Measurements from ENCODE around the gene KCNJ4.
"Not testable (repeated sequence)": the region's sequence is repeated elsewhere in the genome, so short reads cannot be mapped to it uniquely, and the experiment has no call there.

KCNJ4 gene

GRCh38 chr22:38411016-38411415 lies 44.0 kb downstream of the KCNJ4 start:
- DNase-seq, result no peak

DNA sequence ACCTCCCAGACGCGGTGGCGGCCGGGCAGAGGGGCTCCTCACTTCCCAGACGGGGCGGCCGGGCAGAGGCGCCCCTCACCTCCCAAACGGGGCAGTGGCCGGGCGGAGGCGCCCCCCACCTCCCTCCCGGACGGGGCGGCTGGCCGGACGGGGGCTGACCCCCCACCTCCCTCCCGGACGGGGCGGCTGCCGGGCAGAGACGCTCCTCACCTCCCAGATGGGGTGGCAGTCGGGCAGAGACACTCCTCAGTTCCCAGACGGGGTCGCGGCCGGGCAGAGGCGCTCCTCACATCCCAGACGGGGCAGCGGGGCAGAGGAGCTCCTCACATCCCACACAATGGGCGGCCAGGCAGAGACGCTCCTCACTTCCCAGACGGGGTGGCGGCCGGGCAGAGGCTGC lies 45.1 kb downstream of the KCNJ4 start:
- DNase-seq, result not testable (repeated sequence)

GRCh38 chr22:38406617-38407016 lies 48.4 kb downstream of the KCNJ4 start:
- no peak for DNase-seq

GRCh38 chr22:38404419-38404818 lies 50.6 kb downstream of the KCNJ4 start:
- no peak for DNase-seq

GRCh38 chr22:38403812-38404211 lies 51.2 kb downstream of the KCNJ4 start:
- no peak for DNase-seq

GRCh38 chr22:38402204-38402603 lies 52.8 kb downstream of the KCNJ4 start:
- DNase-seq, result no peak

- DNase-seq, result no peak
Observed at GRCh38 chr22:38401336-38402084, 53.5 kb downstream of the KCNJ4 start.

DNA sequence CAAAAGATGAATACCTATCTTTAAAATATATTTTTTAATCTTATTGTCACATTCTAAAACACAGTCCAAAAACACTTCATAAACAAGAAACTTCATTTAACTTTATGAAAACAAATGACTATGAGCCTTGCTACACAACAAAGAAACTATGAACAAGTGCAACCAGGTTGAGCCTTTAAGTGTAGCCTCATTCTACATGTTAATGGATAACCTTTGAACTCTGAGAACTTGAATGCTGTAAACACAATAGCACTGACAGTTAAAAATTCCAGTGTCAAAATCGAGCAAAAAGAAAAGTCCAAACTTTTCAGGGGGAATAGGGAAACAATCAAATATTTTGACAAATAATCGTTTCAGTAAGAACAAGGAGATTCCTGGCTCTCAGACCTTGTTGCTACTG lies 54.7 kb downstream of the KCNJ4 start:
- DNase-seq, result not testable (repeated sequence)

- peak; percentile 85 for DNase-seq
Observed at GRCh38 chr22:38398609-38399461, 56.2 kb downstream of the KCNJ4 start.

- not testable (repeated sequence) for DNase-seq
Observed at GRCh38 chr22:38398181-38398608, 56.8 kb downstream of the KCNJ4 start.

GRCh38 chr22:38397189-38398085 lies 57.6 kb downstream of the KCNJ4 start:
- no peak for DNase-seq

- not testable (repeated sequence) for DNase-seq
Observed at GRCh38 chr22:38396440-38397069, 58.4 kb downstream of the KCNJ4 start.

- DNase-seq, result not testable (repeated sequence)
Observed at GRCh38 chr22:38395944-38396343, 59.1 kb downstream of the KCNJ4 start.

GRCh38 chr22:38394929-38395624 lies 59.9 kb downstream of the KCNJ4 start:
- not testable (repeated sequence) for DNase-seq

DNA sequence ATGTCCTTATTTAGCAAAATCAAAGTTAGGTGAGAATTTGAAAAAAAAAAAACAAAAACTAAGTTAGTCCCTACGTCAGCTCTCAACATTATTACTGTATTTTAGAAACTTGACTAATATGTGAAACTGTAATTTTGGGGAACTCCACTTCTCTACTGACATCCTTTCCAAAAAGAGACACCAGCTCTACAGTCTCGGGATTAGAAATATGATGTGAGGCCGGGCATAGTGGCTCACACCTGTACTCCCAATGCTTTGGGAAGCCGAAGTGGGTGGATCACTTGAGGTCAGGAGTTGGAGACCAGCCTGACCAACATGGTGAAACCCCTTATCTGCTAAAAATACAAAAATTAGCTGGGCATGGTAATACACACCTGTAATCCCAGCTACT lies 65.6 kb downstream of the KCNJ4 start:
- DNase-seq, result not testable (repeated sequence)

DNA sequence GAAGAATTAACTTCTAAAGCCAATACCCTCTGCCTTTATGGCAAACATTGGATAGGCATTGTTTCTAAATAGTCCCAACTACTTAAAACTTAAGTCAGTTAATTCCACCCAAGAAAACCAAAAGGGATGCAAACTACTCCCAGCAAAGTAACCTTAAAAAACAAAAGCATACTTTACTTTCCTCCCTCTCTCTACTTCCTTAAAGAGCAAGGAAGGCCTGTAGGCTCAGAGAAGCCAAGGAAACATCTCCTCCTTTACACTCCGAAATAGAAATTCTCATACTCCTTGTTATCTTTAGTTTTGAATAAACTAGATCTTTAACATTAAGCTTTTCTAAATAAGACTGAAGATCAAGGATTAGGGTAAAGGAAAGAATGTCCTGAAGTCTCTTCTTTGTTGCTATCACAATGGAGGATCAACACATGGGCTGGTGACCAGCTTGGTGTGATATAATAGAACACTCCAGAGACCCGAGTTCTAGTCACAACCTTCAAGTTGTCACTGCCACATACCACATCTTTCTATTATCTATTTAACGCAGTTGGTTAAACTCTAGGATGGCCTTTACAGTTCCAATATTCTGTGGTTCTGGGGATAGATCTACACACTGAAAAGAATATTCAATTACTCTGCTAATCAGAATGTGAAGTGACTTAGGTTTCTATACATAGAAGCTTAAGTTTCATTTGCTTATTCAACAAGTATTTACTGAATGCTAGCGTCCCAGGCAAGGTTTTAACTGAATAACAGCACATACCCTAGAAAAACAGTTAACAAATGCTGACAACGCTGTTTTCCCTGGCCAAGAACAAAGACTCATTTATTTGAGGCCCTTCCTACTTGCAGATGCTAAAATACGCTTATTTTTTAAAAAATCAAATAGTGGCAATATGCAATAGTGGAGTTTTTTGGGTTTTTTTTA lies 66.2 kb downstream of the KCNJ4 start:
- DNase-seq, result not testable (repeated sequence)

GRCh38 chr22:38386918-38387317 lies 68.1 kb downstream of the KCNJ4 start:
- not testable (repeated sequence) for DNase-seq

DNA sequence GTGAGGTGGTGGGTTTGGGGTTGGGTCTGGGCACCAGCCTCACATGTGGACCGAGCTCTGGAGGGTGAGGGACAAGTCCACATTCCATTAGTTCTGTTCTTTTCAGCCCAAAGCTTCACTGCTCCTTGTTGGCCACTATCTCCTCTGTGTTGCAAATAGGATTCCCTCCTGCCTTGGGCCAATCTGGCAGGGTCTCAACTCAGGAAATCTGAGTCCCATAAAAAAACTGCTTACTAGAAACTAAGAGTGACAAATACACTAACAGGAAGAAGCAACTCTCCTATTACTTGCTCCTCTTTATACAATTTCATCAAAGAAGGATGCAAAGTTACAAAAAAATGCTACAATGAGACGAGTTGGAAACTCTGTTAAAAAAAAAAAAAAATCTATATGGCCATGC lies 71.6 kb downstream of the KCNJ4 start:
- no peak for DNase-seq

DNA sequence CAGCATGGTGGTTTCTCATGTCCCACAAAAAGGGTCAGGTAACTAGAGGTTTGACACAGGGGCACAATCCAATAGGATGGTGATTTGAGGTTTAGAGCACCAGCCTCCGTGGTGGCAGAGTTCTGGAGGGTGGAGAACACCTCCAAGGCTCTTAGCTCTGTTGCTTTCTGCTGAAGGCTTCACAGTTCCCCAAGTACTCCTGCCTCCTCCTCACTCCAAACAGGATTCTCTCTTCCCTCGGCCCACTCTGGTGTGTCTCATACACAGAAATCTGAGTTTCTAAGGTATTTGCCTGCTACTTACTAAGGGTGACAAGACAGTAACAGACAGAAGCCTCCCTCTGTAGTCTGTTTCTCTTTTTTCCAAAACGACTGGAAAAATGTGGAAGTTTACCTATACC lies 73.6 kb downstream of the KCNJ4 start:
- not testable (repeated sequence) for DNase-seq
